ENCODE data around the gene PRR22. TPM values are rescaled to one million over a fixed set of nuclear protein-coding genes. Genes with fewer than 3 reads are reported as not detected.

PRR22 gene
- total RNA-seq, 1 donor from 2014 or later: 2.0 TPM

- DNase-seq: no peak
- Histone ChIP-seq H3K4me1 (peaks cover 15% of the 10 kb centered on the region), H3K27ac (no peak overlapping the region), H3K27me3 (peaks cover 35% of the 10 kb centered on the region), H3K36me3 (no peaks in the 10 kb centered on the region), H3K4me3 (no peak overlapping the region), H3K9me3 (no peaks in the 10 kb centered on the region)
- no peak for ATAC-seq
- no peak for TF ChIP-seq CTCF (IDR thresholded peaks at IDR 0.05)
- intact Hi-C loops (cut with DNase I): no loop called here
Observed at GRCh38 chr19:5800361-5801270, 16.1 kb upstream of the PRR22 start.

GRCh38 chr19:5799247-5800241 is 15.0 kb upstream of the PRR22 start:
- Histone ChIP-seq H3K36me3 (no peaks in the 10 kb centered on the region), H3K27me3 (peaks cover 35% of the 10 kb centered on the region), H3K4me3 (no peak overlapping the region), H3K9me3 (no peaks in the 10 kb centered on the region), H3K27ac (no peak overlapping the region), H3K4me1 (peaks cover 10% of the 10 kb centered on the region)
- no peak for TF ChIP-seq CTCF (IDR thresholded peaks at IDR 0.05)
- ATAC-seq (no peak), DNase-seq (no peak)
- intact Hi-C loops (cut with DNase I): no loop called here

GRCh38 chr19:5798244-5798643 is 13.7 kb upstream of the PRR22 start:
- ATAC-seq (no peak), DNase-seq (no peak)
- no peak overlapping the region for H3K27ac ChIP-seq
- no peak overlapping the region for H3K4me3 ChIP-seq
- intact Hi-C loops (cut with DNase I): no loop called here
- H3K36me3 ChIP-seq: no peaks in the 10 kb centered on the region
- no peak for TF ChIP-seq CTCF (IDR thresholded peaks at IDR 0.05)
- H3K4me1 ChIP-seq: no peaks in the 10 kb centered on the region
- no peaks in the 10 kb centered on the region for H3K9me3 ChIP-seq
- H3K27me3 ChIP-seq: peaks cover 26% of the 10 kb centered on the region

- H3K9me3 ChIP-seq: no peaks in the 10 kb centered on the region
- intact Hi-C loops (cut with DNase I): no loop called here
Observed at GRCh38 chr19:5795382-5795919, 10.9 kb upstream of the PRR22 start.

More at GRCh38 chr19:5795382-5795919, 10.9 kb upstream of the PRR22 start:
- TF ChIP-seq CTCF (IDR thresholded peaks at IDR 0.05): no peak
- Histone ChIP-seq H3K27me3 (peaks cover 10% of the 10 kb centered on the region), H3K4me1 (no peaks in the 10 kb centered on the region), H3K4me3 (no peak overlapping the region), H3K36me3 (no peaks in the 10 kb centered on the region), H3K27ac (no peak overlapping the region)
- ATAC-seq (no peak), DNase-seq (no peak)

All from upper lobe of right lung (tissue), 1 donor.